AG09309 (cell line): ENCODE measurements around the gene S100A3.

Experiments used
- DNase-seq: peaks from one replicate; pipeline ENCODE4 v3.0.0-alpha.2; 2010; ENCODE audit warnings: low read depth
- H3K4me3 ChIP-seq: 2 replicates; pipeline ENCODE4 v1.5.1; 2011; ENCODE audit warnings: mild to moderate bottlenecking, low read depth, low read length, moderate library complexity; ENCODE audit not compliant: control insufficient read depth
- CTCF ChIP-seq: IDR thresholded peaks from 2 replicates; pipeline ENCODE4 v1.5.1; 2011; ENCODE audit warnings: mild to moderate bottlenecking, low read depth, low read length, inconsistent platforms; ENCODE audit not compliant: insufficient read depth, control insufficient read depth; ENCODE audit errors: missing control alignments

The S100A3 gene

GRCh38 chr1:153549741-153550397, 811 bp upstream of the S100A3 start:
- DNase-seq = no peak
- no peak overlapping the region for H3K4me3 ChIP-seq
- TF ChIP-seq CTCF = no peak

GRCh38 chr1:153547560-153548551, 1.2 kb downstream of the S100A3 start:
- no peak overlapping the region for H3K4me3 ChIP-seq
- TF ChIP-seq CTCF = no peak
- no peak for DNase-seq

- no peak for DNase-seq
- H3K4me3 ChIP-seq = peak overlapping the region; percentile 52; the same call in 1 of the 2 replicates
- TF ChIP-seq CTCF = no peak
Observed at GRCh38 chr1:153546796-153547559, 2.1 kb downstream of the S100A3 start.

GRCh38 chr1:153546371-153546770, 2.7 kb downstream of the S100A3 start:
- TF ChIP-seq CTCF = no peak
- no peak for DNase-seq
- H3K4me3 ChIP-seq = peak overlapping the region; percentile 52

- peak; percentile 80 for DNase-seq
- peak within 1 kb of the TSS; percentile 52 for H3K4me3 ChIP-seq
- TF ChIP-seq CTCF = no peak
Observed at GRCh38 chr1:153545067-153546055, 3.7 kb downstream of the S100A3 start, which contains the start of gene S100A4. TSS of gene S100A4 (minus strand) at chr1:153545806. CDS start at chr1:153544794, 1,012 bp downstream.
